Neural crest cell (in vitro differentiated cells): ENCODE measurements around the gene KTI12. TPM values are rescaled to one million over a fixed set of nuclear protein-coding genes. Genes with fewer than 3 reads are reported as not detected.

Experiments
- DNase-seq: peaks from one replicate; pipeline ENCODE4 v3.0.0; 2021; ENCODE audit warnings: low read depth, mixed read lengths, low spot score
- H3K27ac Mint-ChIP-seq: one replicate; pipeline ENCODE4 v1.8.0; 2021; ENCODE audit warnings: mild to moderate bottlenecking, mixed read lengths; ENCODE audit not compliant: unreplicated experiment
- H3K27me3 Mint-ChIP-seq: 2 replicates; pipeline ENCODE4 v1.8.0; 2021; ENCODE audit warnings: low read depth, mild to moderate bottlenecking, mixed read lengths
- H3K36me3 Mint-ChIP-seq: 2 replicates; pipeline ENCODE4 v1.8.0; 2021; ENCODE audit warnings: low read depth, mild to moderate bottlenecking, mixed read lengths
- H3K4me1 Mint-ChIP-seq: 2 replicates; pipeline ENCODE4 v1.8.0; 2021; ENCODE audit warnings: mixed read lengths
- H3K4me3 Mint-ChIP-seq: one replicate; pipeline ENCODE4 v1.8.0; 2021; ENCODE audit warnings: mild to moderate bottlenecking, mixed read lengths
- H3K9me3 Mint-ChIP-seq: 2 replicates; pipeline ENCODE4 v1.8.0; 2021; ENCODE audit warnings: mixed read lengths
- CTCF ChIP-seq: fragments of 200-600 bp; sonication (generic); conservative IDR thresholded peaks from 2 replicates; pipeline ENCODE4 v1.5.0; 2021; ENCODE audit warnings: antibody characterized with exemption, mild to moderate bottlenecking
- total RNA-seq: library from RNA; stranded (reverse); gene quantifications from 2 replicates; pipeline ENCODE4 v1.2.1, GENCODE V29; 2021

KTI12 gene
- total RNA-seq, 1 donor from 2014 or later = 8.1 TPM

GRCh38 chr1:52063192-52063591, 29.6 kb upstream of the KTI12 start:
- no peak overlapping the region for H3K4me3 Mint-ChIP-seq
- no peaks in the 10 kb centered on the region for H3K27me3 Mint-ChIP-seq
- H3K9me3 Mint-ChIP-seq = no peaks in the 10 kb centered on the region
- no peak for DNase-seq
- peaks cover 14% of the 10 kb centered on the region for H3K36me3 Mint-ChIP-seq
- peaks cover 8% of the 10 kb centered on the region for H3K4me1 Mint-ChIP-seq
- H3K27ac Mint-ChIP-seq = no peak overlapping the region
- TF ChIP-seq CTCF = no peak

GRCh38 chr1:52060822-52061221, 27.2 kb upstream of the KTI12 start:
- no peaks in the 10 kb centered on the region for H3K27me3 Mint-ChIP-seq
- TF ChIP-seq CTCF = no peak
- no peak for DNase-seq

GRCh38 chr1:52059888-52060287, 26.3 kb upstream of the KTI12 start:
- H3K27me3 Mint-ChIP-seq = no peaks in the 10 kb centered on the region
- no peak overlapping the region for H3K4me3 Mint-ChIP-seq
- H3K4me1 Mint-ChIP-seq = peaks cover 26% of the 10 kb centered on the region
- no peak for TF ChIP-seq CTCF
- no peaks in the 10 kb centered on the region for H3K9me3 Mint-ChIP-seq
- H3K27ac Mint-ChIP-seq = no peak overlapping the region
- peaks cover 12% of the 10 kb centered on the region for H3K36me3 Mint-ChIP-seq
- no peak for DNase-seq

More at GRCh38 chr1:52060822-52061221, 27.2 kb upstream of the KTI12 start:
- Mint-ChIP-seq H3K4me1 (peaks cover 25% of the 10 kb centered on the region), H3K36me3 (peaks cover 12% of the 10 kb centered on the region), H3K27ac (no peak overlapping the region), H3K9me3 (no peaks in the 10 kb centered on the region), H3K4me3 (no peak overlapping the region)

- no peak overlapping the region for H3K27ac Mint-ChIP-seq
- peak overlapping the region; percentile 76 for H3K4me3 Mint-ChIP-seq
- H3K4me1 Mint-ChIP-seq = peaks cover 31% of the 10 kb centered on the region
- no peak for TF ChIP-seq CTCF
- no peak for DNase-seq
- no peaks in the 10 kb centered on the region for H3K27me3 Mint-ChIP-seq
- H3K9me3 Mint-ChIP-seq = no peaks in the 10 kb centered on the region
- peaks cover 12% of the 10 kb centered on the region for H3K36me3 Mint-ChIP-seq
These were observed 25.7 kb upstream of the KTI12 start for GRCh38 chr1:52059321-52059720.

- Mint-ChIP-seq H3K27ac (no peak overlapping the region), H3K4me3 (peak overlapping the region; percentile 97), H3K27me3 (no peaks in the 10 kb centered on the region), H3K36me3 (peaks cover 6% of the 10 kb centered on the region), H3K4me1 (peaks cover 40% of the 10 kb centered on the region), H3K9me3 (no peaks in the 10 kb centered on the region)
- no peak for DNase-seq
- no peak for TF ChIP-seq CTCF
These were observed 24.3 kb upstream of the KTI12 start for GRCh38 chr1:52057876-52058415.

GRCh38 chr1:52057255-52057654, 23.6 kb upstream of the KTI12 start:
- Mint-ChIP-seq H3K4me3 (peak overlapping the region; percentile 97), H3K27me3 (no peaks in the 10 kb centered on the region), H3K27ac (no peak overlapping the region), H3K9me3 (no peaks in the 10 kb centered on the region), H3K36me3 (peaks cover 5% of the 10 kb centered on the region), H3K4me1 (peaks cover 40% of the 10 kb centered on the region)
- DNase-seq = no peak
- TF ChIP-seq CTCF = no peak
